ENCODE measurements around the gene ATP6V0A1. TPM values are rescaled to one million over a fixed set of nuclear protein-coding genes. Genes with fewer than 3 reads are reported as not detected.

ATP6V0A1 gene
- total RNA-seq, 2 donors from 2014 or later: 77.6 to 93.0 TPM

GRCh38 chr17:42568341-42569111, 109.8 kb downstream of the ATP6V0A1 start:
- Histone ChIP-seq H3K9me3 (no peaks in the 10 kb centered on the region), H3K27ac (peak overlapping the region; percentile 87), H3K4me1 (peaks cover 16% of the 10 kb centered on the region), H3K4me3 (no peak overlapping the region), H3K9ac (ENCODE audit: low read depth in 2 of 2, low read length in 2 of 2) (peak overlapping the region in 1 of 2 donors; percentile 30), H3K27me3 (no peaks in the 10 kb centered on the region), H3K36me3 (peaks cover 33% of the 10 kb centered on the region)
- TF ChIP-seq CTCF (IDR thresholded peaks at IDR 0.05): no peak
- DNase-seq: no peak
- intact Hi-C loops (cut with DNase I): no loop called here

GRCh38 chr17:42571435-42572225, 113.0 kb downstream of the ATP6V0A1 start:
- DNase-seq: no peak
- no peak overlapping the region for H3K4me3 ChIP-seq
- H3K27ac ChIP-seq: no peak overlapping the region
- H3K36me3 ChIP-seq: peaks cover 29% of the 10 kb centered on the region
- peaks cover 5% of the 10 kb centered on the region for H3K4me1 ChIP-seq
- intact Hi-C loops (cut with DNase I): no loop called here
- no peak overlapping the region for H3K9ac ChIP-seq (ENCODE audit: low read depth in 2 of 2, low read length in 2 of 2)
- no peak for TF ChIP-seq CTCF (IDR thresholded peaks at IDR 0.05)
- H3K9me3 ChIP-seq: no peaks in the 10 kb centered on the region
- no peaks in the 10 kb centered on the region for H3K27me3 ChIP-seq

Small RNAs within 50 kb of the gene (microRNA-seq; reads per million reads assigned to microRNA genes)
- gene MIR5010 (8.3 reads per million, percentile 12 among the genes with 10 or more reads in this experiment), gene MIR548AT (3.3 reads per million)

Other genes starting within 250 kb of the ATP6V0A1 start
- 10 to 100 TPM; 29.3 to 38.4 TPM for gene STAT5B, start 182.5 kb upstream of the ATP6V0A1 start, total RNA-seq
- 10 to 100 TPM; 22.0 to 22.4 TPM for gene STAT5A, start 170.4 kb upstream of the ATP6V0A1 start, total RNA-seq
- gene STAT3, start 70.4 kb upstream of the ATP6V0A1 start, total RNA-seq: 100 to 1,000 TPM; 137 to 216 TPM
- gene CAVIN1, start 35.6 kb upstream of the ATP6V0A1 start, total RNA-seq: 10 to 100 TPM; 25.2 to 74.6 TPM
- gene NAGLU, start 77.4 kb downstream of the ATP6V0A1 start, total RNA-seq: 10 to 100 TPM; 27.8 to 38.6 TPM
- 1 to 10 TPM in 1 of 2 donors, under 1 TPM in 1; 0.88 to 1.7 TPM for gene HSD17B1, start 94.0 kb downstream of the ATP6V0A1 start, total RNA-seq
- gene COASY, start 103.3 kb downstream of the ATP6V0A1 start, total RNA-seq: 100 to 1,000 TPM in 1 of 2 donors, 10 to 100 TPM in 1; 94.2 to 176 TPM
- gene MLX, start 108.2 kb downstream of the ATP6V0A1 start, total RNA-seq: 10 to 100 TPM; 79.6 to 83.0 TPM
- 10 to 100 TPM in 1 of 2 donors, 1 to 10 TPM in 1; 2.2 to 11.6 TPM for gene PSMC3IP, start 118.9 kb downstream of the ATP6V0A1 start, total RNA-seq
- gene RETREG3, start 150.5 kb downstream of the ATP6V0A1 start, total RNA-seq: 10 to 100 TPM; 49.2 to 60.3 TPM
- 10 to 100 TPM; 32.3 to 86.9 TPM for gene TUBG1, start 150.8 kb downstream of the ATP6V0A1 start, total RNA-seq
- gene TUBG2, start 200.4 kb downstream of the ATP6V0A1 start, total RNA-seq: 1 to 10 TPM; 5.6 to 7.7 TPM
- gene PLEKHH3, start 218.1 kb downstream of the ATP6V0A1 start, total RNA-seq: 10 to 100 TPM; 14.6 to 17.6 TPM
- under 1 TPM; 0.56 to 0.86 TPM for gene CCR10, start 223.0 kb downstream of the ATP6V0A1 start, total RNA-seq
- gene CNTNAP1, start 223.7 kb downstream of the ATP6V0A1 start, total RNA-seq: 1 to 10 TPM; 1.5 to 5.0 TPM

Data from colonic mucosa (tissue), 4 donors.